ENCODE measurements around the gene SEC63.

DNA sequence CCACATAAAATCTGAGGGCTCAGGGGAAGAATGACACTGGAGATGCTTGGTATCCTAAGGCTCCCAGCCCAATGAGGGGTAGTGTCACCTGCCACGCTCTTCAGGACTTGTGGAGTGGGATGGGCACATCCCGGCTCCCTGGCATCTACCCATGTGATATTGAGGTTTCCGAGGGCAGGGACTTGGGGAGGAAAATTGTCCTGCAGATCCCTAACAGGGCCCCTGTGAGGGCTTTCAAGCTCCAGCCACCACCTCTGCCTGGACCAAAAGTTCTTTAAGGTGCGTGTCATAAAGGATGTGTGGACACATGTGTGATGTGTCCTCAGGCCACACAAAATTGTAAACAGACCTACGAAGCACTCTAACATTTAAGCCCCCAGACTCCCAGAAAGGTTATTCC is 136.4 kb downstream of the SEC63 start:
- TF ChIP-seq, protein P1, sequence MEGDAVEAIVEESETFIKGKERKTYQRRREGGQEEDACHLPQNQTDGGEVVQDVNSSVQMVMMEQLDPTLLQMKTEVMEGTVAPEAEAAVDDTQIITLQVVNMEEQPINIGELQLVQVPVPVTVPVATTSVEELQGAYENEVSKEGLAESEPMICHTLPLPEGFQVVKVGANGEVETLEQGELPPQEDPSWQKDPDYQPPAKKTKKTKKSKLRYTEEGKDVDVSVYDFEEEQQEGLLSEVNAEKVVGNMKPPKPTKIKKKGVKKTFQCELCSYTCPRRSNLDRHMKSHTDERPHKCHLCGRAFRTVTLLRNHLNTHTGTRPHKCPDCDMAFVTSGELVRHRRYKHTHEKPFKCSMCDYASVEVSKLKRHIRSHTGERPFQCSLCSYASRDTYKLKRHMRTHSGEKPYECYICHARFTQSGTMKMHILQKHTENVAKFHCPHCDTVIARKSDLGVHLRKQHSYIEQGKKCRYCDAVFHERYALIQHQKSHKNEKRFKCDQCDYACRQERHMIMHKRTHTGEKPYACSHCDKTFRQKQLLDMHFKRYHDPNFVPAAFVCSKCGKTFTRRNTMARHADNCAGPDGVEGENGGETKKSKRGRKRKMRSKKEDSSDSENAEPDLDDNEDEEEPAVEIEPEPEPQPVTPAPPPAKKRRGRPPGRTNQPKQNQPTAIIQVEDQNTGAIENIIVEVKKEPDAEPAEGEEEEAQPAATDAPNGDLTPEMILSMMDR (IDR thresholded peaks at IDR 0.05): no peak
- TF ChIP-seq POLR2A (IDR thresholded peaks at IDR 0.05) (no peak), EP300 (IDR thresholded peaks at IDR 0.05) (no peak)

Measured in ovary (tissue), 3 donors.